NK-92 (cell line): ENCODE data around the gene PGBD5.

ENCODE experiments used
- DNase-seq: peaks from one replicate; lab custom pipeline; 2025; ENCODE audit not compliant: unreplicated experiment; lab: John Stamatoyannopoulos, UW

Gene PGBD5

DNA sequence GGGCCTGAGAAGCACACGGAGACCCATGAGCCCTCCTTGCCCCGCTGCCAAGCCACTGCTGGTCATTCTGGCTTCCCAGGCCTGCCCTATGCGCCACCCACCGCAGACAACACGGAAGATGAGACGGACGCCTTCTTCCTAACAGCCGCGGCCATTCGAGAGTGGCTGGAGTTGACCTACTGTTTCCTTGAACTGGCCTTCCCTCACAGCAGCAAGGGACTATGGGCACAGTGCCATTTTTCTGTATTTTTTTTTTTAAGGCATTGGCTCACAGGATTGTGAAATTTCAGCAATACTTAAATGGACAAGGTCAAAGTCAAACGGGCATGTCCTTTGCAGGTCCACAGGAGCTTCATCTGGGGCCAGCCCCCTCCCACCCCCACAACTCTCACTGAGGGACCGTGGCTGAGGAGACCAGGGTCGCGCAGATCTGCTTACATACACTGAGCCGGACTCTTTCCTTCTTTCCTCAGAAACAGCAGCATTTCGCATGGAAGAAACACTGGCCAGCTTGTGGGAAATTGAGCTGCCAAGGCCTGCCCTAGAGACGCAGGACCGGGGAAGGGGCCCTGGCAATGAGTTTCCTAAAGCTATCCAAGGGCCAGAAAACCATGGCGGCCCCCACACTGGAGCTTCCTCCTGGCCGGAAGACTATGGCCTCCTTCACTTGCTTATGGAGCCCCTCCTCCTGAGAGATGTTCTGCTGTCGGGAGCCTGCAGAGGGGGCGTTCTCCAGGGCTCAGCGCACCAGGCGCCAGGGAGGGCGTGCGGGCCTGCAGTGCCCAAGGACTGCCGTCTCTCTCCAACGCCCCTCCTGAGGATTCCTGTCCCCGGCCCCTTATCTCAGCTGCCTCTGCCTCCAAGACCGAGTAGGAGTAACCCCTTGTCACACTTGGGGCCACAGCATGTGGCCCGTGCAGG is 98.9 kb downstream of the PGBD5 start:
- no peak for DNase-seq

DNA sequence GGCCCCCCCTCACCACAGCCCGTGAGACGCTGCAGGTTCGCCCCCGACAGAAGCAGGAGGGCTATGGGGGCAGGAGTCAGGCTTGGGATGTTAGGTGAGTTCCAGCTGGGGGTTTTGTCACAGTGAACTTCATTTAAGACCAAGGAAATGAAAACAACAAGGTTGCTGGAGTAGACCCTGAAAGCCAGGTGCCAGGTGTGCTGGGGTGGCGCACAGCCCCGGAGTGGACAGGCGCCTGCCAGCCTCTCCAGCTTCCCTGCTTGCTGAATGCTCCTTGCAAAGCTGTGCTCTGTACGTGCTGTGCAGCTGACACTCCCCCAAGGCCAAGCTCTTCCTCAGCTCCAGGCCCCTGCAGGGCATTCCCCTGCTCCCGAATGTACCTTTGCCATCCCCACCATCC is 102.4 kb downstream of the PGBD5 start:
- DNase-seq, result no peak

DNA sequence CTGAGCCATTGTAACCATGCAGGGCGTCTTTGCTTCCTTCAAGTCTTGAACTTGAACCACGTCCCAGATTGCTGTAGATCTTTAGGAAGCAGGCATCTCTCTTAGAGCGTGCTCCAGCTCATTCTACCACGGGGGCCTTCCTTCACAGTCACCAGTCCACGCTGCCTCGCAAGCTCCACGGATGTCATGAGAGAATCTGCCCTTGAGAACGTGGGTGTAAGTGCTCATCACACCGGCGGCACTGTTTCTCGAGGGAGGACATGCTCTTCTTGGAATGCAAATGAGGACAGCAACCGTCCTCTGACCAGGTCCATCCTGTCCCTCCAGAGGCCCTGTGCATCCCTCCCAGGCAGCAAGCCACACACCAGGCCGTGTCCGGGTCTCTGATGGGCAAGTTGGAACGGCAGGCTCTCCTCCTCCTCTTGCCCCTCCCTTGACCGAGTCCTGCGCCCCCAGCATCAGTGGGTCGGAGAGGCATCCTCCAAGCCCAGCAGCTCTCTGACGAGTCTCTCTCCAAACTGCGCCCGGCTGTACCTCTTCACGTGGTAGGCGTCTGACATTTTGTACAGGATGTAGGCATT is 103.1 kb downstream of the PGBD5 start:
- no peak for DNase-seq

DNA sequence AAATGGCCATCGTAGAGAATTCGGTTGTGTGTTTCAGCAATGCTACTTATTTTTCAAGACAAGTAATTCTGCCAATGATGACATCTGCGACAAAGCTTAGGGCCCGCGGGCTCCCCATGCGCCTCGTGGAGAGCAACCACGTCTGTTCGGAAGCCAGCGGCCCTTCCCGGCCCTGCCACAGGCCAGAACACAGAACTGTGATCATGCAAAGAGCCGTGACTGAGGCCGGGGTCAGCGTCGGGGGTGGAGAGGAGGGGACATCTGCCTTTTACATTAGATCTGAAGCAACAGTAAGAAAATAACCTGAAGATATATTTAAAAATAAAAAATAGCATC is 103.7 kb downstream of the PGBD5 start:
- DNase-seq, result no peak

DNA sequence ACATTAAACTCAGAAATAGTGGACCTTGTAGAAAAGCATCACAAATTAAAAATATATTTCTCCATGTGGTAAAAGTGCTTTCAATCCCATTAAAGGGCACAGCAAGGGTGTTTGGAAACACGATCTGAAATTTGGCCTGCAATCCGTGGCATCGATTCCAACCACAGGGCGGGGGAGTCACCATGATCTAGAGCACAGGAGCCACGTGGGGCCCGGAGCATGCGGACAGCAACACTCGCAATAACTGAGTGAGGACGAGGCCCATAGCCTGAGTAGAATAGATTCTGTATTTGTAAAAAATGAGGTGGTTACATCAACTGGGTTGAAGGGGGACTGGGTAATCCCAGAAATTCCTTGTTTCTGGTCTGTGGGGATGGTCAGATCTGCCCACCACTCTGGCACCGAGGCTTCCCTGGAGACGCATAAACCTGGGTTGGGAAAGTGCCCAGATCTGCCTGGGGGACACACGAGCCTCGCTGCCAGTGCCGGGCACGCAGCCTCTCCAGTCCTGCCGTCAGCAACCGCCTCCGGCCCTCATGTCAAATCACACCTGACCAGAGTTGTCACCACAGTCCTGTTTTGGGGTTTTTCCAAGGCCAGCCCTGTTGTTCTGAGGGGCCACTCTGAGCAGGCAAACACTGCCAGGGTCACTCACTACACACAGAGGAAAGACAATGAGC is 104.3 kb downstream of the PGBD5 start:
- no peak for DNase-seq

DNA sequence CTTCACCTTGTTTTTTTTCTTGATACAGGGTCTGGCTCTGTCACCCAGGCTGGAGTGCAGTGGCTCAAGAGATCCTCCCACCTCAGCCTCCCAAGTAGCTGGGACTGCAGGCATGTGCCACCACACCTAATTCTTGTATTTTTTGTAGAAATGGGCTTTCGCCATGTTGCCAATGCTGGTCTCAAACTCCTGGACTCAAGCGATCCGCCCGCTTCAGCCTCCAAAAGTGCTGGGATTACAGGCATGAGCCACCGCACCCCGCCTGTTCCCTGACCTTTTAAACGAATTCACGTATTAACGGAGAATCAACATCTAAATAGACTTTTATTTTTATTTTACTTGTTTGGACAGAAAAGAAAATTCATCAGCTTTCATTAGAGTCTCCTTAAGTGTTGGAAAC is 104.8 kb downstream of the PGBD5 start:
- no peak for DNase-seq

DNA sequence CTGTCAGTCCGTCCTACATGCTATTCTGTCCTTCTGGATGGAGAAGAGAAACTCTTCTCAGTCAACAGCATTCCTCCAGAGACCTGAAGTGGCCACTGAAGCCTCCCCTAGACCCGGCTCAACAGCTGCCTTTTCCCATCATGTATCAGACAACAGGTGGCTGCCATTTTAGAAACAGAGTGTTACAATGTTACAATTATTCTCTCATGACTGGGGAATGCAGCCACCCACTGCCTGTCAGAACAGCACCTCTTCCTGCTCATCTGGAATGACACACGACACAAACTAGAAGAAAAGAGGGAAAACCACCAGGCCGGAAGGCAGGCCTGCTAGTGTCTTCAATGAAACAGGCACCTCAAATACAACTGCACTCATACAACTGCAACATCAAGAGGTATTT is 105.3 kb downstream of the PGBD5 start:
- no peak for DNase-seq

DNA sequence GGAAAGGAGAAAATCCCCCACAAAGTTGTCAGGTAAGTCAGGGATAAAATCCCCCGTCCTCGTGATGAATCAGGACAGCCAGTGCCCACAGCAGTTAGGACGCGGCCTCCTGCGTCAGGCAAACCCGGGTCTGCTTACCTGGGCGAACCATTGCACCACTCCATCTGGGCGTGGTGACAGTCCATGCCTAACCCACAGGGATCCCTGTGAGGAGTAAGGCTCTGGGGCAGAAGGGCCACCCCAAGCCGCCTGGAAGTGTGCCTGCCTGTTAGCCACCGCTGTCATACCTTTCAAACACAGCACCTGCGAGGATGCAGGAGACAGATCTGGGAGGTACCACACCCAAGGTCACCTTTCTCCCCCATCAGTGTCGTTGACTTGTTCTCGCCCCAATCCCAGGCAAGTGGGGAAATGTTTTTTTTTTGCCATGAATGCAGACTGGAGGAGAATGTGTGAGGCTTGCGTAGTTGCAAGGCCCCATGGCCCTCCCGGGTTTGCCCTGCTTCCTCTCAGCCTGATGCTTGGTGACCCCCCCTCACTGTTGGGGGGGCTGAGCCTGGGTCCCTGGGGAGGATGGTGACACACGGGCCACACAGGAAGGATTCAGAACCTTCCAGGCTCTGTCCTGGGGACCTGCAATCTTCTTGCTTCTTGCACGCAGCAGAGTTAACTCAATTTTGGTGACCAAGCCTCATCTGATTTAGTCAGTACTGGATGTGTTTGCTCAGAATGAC is 107.0 kb downstream of the PGBD5 start:
- no peak for DNase-seq

DNA sequence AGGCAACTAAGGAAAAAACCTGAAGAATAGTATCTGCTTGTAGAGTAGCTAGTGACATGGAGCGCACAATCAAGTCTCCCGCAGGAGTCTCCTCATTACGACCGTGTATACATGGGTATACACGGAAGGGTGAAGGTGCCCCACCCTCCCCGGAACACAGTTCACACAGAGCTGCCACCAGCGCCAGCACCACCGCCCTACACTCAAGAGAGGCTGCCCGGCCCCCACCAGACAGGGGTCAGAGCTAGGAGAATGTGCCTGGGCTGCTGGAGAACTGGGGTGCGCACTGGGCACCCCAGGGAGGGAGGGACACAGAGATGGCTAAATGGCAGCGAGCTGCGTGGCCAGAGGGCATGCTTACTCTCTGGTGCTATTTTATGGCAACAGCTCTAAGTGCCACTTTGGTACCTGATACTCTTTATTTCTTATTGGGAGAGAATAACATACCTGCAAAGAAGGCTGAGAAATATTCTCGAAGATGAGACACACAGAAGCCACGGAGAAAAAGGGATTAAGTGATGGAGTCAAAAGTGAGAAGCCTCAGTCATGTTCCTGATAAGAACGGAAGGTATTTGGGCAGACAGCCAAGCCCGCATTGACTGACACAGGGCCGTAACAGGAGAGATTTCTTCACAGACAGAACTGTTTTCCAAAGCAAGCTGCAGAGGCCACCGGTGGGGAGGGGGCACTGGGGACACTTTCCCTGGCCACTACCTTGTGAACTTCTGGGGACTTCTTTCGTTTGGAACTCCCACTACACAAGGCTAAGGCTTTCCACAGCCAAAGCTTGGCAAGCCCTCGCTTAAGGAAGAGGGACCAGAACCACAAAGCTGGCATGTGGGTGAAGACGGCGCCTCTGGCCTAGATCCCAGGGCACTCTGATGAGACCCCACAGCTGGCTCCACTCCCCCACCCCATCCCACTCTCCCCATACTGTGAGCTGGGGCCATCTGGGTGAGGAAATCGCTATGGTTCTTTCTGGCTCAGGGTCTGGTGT is 108.0 kb downstream of the PGBD5 start:
- no peak for DNase-seq

DNA sequence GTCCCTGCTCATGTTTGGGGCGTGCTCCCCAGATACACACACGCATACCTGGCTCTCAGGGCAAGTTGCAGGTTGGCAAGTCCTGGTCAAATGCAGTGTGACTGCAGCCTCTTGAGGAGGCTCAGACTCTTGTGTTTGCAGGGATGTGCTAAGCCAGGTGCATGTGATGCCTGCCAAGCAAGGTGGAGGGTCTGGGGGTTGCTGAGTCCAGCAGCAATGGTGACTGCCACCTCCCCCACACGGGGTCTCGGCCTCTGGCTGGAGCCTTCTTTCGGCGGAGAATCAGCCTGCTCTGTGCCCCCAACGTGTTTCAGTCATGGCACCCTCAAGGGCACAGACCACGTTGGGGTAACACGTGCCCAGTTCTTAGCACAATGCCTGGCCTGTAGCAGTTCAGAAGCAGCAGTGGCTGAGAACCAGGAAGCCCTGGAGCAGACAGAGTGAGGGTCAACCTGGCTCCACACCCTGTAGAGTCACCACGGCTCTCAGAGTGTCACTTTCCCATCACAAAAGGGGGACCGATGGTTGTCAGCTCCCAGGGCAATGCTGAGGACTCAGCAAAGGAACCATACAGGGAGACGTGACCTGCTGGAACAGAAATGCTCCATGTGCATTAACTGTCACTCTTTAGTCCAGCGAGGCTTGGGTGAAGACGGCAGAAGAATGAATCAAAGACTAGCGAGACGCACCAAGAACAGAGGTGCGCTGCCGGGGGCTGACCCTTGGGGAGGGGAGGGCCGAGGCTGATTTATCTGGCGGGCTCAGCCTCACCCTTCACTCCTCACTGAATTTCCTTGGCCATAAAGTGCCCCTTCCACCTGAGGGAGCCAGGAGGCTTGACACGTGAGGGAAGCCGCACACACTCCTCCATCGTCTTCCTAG is 109.0 kb downstream of the PGBD5 start:
- no peak for DNase-seq

DNA sequence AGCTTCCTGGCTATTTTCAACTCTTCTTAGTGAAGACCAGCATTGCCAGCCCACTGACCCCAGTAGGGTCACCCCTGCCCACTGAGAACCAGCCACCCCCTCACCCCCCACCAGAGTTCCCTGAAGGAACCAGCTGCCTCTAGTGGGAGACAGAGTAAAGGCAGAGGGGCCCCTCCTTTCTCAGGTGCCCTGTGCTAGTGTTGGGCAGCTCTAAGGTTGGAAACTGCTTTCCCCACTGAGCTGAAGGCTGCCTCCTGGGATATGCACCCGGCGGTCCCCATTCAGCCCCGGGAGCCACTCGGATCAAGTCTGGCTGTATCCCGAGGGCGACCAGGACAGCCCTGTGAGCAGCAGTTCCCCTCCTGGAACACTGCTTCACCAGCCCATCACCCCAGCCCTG is 111.0 kb downstream of the PGBD5 start:
- DNase-seq, result no peak

DNA sequence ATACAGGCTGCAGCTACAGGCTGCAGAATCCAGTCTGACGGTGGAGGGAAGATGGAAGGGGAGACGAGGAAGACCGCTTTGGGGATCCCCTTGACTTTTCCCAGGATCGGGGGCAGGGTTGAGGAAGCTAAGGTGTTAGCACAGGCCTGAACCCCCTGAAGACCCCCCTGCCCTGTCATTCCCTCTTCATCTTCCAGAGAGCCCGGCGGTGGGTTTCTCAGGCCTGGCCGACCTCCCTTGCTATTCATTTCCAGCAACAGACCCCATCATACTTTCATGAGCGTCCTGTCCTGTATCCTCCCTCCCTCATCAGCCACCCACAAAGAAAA is 112.0 kb downstream of the PGBD5 start:
- no peak for DNase-seq

DNA sequence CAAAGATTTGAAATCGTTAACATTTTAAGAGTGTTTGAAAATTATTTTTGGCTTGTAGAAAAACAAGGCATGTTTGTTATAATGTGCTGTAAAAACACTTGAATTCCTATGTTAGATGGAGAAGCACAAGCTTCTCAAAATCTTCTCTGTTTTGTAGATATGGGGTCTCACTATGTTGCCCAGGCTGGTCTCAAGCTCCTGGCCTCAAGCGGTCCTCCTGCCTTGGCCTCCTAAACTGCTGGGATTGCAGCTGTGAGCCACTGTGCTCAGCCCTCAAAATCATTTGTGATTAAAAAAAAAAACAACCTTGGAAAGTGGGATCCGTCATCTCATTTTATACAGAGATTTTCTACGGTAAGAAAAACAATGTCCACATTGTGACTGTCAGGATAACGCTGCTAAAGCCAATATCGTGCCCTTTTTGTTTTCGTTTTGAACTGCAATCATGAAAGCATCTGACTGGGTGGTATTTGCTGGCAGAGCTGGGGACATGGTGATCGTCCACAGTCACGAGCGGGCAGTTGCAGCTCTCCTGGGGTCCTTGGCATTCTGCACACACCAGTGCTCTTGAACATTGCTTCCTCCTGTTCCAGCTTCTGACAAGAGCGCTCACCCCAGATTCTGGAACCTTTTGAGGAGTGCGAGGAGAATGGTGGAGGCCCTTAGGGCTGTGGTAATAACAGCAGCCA is 112.5 kb downstream of the PGBD5 start:
- DNase-seq, result no peak

DNA sequence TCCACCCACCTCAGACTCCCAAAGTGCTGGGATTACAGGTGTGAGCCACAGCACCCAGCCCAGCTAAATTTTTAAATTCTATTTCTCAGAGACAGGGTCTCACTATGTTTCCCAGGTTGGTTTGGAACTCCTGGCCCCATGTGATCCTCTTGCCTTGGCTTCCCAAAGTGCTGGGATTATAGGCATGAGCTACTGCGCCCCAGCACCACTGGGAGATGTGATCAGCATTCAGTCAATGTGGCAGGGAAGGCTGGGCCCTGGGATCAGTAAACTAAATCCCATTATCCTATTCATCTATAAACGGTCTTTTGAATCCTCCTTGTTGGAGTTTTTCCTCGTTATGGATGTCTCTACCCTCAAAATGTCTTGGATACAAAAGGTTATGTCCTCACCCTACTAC is 113.5 kb downstream of the PGBD5 start:
- DNase-seq, result no peak

DNA sequence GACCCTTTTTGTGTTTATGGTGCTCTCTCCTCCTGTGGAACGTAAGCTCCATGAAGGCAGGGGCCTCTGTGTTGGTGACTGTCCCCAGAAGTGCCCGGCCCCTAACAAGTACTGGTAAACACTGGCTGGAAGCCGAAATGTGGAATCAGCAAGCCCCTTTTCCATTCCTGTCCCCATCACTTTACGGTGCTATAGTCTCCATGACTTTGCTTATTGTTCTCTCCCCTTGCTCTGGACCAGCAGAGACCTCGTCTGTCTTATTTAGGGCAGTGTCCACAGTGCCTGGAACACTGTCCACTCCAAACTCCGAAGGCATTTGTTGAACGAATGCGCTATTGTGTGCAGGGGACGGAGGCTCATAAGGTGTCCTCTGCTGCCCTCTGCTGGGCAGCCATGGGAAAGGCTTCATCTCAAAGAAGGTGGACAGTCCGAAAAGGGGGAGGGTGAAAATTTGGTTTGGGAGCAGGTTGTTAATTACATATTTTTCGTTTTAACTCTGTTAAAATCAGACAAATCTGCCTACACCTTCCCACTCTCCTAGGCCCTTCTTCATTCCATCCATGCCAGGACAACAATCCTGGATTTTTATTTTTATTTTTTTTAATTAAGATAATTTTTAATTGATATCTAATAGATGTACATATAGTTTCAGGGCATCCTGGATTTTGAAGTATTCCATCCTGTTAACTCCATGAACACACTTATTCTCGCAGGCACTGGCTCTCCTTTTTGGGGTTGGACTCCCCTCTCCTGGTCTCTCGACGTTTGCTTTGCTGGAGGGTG is 115.6 kb downstream of the PGBD5 start:
- no peak for DNase-seq

DNA sequence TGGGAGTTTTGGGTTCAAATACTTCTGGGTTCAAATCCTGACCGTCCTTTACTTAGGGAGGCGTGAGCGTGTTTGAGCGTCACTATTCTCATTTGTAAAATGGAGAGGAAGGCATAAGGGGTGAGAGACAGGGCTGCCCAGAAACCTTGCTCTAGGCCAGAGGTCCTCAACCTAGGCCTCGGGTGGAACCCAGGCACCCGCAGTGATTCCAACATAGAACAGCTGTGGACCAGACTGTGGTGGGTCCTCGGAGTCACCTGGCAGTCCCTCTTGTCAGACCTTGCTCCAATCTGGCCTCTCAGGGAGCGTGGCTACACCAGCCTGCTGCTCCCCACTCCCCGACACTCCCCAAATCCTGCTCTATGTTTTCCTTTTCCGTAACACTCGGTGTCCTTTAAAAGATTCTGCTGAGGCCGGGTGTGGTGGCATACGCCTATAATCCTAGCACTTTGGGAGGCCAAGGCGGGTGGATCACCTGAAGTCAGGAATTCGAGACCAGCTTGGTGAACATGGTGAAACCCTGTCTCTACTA is 116.4 kb downstream of the PGBD5 start:
- no peak for DNase-seq

DNA sequence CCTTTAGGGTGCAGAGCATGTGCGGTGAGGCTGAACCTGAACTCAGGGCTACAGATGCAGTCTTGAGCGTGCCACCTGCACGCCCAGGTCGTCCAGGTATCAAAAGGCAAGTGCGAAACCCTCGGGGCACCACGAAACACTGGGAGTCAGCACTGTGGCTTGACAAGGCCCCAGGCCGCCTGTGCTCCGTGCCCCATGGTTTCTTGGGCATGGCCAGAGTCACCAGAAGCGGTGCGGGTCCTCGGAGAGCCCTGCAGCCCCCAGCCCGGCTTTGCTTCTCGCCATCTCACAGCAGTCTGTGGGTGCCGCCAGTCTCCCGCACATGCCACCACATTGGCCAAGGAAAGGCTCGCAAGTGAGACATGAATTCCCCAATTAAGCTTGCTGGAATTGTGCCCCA is 117.3 kb downstream of the PGBD5 start:
- DNase-seq, result no peak

DNA sequence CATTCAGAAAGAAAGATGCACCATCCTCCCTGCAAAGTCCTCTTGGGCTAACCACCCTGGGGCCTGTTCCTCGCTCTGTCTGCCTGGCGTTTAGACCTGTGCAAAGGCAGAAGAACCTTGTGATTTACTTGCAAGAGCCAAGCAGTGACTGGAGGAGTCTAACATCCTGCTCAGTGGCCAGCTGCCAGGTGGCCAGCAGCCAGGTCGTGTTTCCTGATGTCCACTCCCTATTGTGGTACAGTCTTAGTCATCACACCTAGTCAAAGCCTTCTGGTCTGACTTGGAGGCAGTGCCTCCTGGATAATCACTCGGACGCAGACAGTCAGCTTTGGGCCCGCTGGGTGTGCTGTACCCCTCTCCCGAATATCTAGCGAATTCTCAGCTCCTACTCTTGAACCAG is 118.1 kb downstream of the PGBD5 start:
- DNase-seq, result no peak
